Measurements from ENCODE around the gene SCUBE1.
A peak's percentile ranks its signal among the peaks of the same experiment; 100 is the strongest.

SCUBE1 gene

DNA sequence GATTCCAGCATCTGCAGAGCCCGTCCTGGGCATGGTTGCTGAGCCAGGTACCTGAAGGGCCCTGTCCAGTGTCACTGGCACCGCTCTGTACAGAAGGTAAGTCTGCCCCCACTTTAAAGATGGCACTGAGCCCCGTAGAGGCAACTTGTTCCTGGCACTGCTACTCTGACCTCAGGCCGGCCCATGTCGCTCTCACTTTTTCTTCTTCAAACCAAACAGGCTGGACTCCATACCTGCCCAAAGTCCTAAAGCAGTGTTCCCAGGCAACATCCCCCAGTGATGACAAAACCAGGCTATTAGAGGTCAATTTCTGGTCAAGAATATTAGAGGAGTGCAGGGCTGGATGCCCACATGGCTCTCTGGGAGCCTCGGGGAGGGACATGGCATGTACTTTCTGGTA is 109.6 kb downstream of the SCUBE1 start:
- no peak for DNase-seq

DNA sequence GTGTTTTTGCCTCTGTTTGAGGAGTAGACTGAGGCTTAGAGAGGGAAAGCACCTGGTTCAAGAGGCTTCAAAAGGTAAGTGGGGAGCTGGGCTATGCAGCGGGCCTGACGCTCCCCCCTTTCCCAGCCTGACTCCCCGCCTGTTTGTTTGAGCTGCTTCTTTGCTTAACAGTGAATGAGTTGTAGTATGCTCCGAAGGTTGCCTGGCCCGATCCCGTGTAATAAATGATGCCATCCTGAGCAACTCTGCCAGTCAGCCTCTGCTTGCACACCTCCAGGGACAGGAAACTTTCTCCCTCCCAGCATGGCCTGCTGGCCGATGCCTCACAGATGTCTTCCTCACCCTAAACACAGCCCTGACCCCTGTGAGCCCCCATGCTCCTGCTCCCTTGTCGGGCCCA is 110.7 kb downstream of the SCUBE1 start:
- no peak for DNase-seq

DNA sequence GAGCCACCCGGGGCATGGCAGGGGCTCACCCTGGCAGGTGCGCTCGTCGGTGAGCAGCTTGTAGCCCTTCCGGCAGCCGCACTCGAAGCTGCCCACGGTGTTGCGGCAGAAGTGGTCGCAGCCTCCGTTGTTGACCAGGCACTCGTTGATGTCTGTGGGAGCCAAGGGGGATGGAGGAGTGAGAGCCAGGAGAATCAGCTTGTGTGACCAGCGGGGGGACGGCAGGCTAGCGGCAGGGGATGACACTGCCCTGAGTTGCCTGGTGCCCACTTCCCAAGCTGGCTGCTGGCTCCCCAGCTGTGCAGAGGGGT is 111.5 kb downstream of the SCUBE1 start:
- no peak for DNase-seq

DNA sequence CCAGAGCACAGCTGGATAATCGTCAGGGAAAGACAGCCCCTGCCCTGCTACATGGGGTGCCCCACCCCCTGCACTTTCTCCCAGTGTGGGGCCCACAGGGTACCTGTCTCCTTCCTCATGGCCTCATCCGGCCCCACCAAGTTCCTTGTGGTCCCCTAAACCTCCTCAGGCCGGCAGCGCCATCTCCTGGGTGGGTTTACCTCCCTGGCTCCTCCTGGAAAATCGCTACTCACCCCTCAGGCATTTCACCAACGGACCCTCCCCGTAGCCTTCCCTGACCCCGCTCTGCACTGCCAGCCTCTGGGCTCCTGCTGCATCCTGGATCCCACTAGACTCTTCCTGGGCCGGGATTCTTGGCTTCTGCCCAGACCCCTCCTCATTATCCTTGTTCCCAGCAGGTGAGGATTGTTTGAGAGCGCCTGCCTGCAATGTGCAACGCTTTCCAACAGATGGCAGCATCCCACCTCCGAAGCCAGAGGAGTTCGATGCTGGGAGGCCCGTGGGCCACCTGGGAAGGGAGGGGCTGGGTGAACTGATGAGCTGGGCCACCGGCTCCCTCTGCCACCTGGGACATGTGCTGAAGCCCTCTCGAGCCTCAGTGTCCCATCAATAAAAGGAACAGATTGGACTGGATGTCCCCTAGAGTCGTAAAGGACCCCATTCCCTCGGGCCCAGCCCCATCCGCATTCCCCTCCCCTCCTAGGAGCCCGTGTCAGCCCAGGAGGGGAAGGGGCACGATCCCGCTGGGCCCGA is 112.0 kb downstream of the SCUBE1 start:
- peak; percentile 67 for DNase-seq

DNA sequence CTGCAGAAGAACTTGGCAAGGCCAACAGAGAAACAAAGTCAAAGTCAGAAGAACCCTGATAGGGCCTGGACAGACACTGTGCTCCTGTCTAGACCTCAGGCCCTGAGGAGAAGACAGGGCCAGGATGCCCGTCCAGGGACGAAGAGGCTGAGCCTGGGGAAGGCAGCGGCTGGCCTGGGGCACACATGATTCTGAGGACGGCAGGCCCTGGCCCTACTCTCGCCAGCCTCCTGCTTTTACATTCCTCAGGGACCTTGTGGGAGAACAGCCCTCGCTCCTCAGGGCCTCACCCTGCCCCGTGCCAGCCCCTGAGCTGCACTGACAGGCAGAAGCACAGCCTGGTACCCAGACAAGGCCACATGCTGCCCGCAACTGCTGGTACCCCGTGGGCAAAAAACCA is 112.6 kb downstream of the SCUBE1 start:
- DNase-seq, result no peak

DNA sequence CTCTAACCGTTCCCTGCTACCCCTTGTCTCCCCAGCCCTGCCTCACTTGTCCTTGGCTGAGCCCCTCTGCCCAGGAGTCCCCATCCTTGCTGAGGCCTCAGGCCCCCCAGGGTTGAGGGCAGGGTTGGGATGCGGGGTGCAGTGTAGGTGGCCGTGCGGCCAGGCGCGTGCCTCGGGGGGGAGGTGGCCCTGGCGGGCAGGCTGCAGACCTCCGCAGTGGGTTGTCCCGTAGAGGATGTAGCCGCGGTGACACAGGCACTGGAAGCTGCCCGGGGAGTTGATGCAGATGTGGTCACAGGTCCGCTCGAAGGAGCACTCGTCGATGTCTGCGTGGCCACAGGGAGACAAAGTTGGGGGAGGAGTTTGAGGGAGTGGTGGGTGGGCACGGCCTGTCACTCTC is 114.3 kb downstream of the SCUBE1 start:
- DNase-seq, result no peak

DNA sequence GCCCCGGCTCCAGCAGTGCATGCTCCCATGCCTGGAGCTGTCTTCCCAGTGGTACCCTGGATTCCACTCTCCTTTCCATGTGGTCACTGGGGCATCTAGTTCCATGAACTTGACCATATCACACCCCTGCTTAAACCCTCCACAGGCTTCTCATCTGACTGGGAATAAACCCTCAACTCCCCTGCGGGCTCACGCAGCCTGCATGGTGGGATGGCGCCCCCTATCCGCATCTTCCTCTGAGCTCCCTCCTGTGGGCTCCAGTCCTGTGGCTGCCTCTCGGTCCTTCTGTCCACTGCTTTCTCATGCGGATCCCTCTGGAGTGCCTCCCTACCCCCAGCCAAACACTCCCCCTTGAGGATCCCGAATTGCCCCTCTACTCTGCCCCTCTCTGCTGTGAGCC is 114.8 kb downstream of the SCUBE1 start:
- peak; percentile 21 for DNase-seq

DNA sequence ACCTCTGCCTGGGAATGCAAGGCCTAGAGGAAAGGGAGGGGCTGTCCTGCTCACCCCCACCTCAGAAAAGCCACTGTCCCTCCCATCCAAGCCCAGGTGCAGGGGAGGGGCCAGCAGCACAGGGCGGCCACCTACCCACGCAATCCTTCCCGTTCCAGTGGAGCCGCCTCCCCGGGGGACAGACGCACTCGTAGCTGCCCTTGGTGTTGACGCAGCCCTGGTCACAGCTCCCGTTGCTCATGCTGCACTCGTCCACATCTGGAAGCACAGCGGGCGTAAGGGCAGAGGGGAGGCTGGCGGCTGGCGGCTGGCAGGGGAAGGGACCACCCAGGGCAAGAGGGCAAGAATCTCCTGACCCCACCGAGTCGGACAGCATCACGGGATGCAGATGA is 115.9 kb downstream of the SCUBE1 start:
- no peak for DNase-seq

DNA sequence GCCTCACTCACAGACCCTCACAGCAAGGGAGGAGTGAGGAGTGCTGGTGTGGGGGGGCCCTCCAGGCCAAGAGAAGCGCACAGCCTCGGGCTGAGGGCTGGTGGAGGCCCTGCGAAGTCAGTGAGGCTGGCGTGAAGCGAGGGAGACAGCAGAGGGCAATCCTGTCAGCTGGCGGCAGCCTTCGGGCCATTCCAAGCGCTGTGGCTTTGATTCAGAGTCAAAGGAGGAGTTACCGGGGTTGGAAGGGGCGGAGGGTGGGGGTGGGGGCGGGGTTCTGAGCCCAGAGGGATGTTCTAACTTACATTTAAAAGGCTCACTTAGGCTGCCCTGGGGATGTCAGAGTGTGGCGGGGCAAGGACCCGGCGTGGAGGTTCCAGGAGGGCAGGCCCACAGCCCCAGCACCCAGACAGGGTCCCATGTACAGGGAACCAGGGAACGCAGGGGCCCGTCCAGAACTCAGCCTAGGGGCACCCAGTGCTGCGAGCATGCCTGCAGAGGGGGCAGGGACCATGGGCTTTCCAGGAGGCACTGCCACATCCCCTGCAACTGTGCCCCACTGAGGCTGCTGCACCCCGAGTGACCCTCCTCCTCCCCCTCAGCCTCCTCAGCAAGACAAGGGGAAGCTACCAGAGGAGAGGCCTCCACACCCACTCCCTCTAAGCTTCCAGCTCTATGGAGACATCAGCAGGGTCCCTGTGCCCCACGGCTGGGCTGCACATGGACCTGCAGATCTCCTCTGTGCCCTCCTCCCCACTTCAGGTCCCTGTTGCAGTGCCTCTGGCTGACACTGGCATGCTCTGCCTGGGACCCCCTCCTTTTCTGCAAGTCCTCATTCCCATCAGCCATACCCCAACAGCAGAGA is 116.6 kb downstream of the SCUBE1 start:
- DNase-seq, result no peak

DNA sequence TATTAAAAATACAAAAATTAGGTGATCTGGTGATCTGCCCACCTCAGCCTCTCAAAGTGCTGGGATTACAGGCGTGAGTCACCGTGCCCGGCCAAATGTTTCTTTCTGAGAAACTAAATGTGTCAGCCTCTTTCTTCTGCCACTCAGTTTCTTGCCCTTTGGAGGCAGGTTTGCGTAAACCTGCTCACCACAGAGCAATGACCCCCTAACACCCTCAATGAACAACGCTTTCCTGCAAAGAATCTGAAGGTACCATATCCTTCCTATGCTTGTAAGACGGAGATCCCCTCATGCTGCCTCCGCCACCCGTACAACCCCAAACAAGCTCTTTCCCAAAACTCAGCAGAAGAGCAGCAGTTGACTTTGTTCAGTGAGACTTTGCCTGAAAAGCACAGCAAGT is 117.6 kb downstream of the SCUBE1 start:
- no peak for DNase-seq

DNA sequence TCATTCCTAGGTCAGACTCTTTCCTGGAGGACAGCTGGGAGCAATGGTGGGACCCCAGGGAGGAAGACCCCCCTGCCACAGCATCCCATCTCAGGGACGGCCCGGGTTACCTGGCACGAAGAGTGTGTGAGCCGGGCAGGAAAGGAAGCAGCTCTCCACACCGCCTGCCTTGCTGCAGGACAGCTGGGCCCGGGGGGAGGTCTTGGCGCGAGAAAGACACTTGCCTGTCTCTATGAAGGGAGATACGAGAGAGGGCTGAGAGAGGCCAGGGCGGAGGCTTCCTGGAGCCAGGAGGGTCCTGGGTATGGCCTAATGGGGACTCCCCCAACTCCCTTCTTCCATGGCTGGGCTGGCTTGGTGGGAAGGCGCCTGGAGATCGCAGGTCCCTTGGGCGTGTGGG is 120.2 kb downstream of the SCUBE1 start:
- no peak for DNase-seq

DNA sequence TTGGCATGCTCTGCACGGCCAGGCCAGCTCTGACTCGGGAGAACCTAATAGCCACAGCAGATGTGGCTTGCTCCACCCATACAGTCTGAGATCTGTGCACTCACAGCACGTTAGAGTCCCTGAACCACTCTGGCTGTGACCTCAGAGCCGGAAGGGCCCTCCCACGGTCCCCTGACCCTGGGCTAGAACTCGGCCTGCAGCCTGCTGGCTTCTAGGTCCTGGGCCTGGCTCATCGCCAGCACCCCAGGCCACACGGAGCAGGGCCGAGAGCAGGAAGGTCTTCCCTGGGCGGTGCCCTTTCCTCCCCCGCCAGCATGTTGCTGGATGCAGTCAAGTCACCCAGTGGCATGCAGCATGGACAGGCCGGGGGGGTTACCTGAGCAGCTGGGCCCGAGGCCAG is 120.9 kb downstream of the SCUBE1 start:
- no peak for DNase-seq

DNA sequence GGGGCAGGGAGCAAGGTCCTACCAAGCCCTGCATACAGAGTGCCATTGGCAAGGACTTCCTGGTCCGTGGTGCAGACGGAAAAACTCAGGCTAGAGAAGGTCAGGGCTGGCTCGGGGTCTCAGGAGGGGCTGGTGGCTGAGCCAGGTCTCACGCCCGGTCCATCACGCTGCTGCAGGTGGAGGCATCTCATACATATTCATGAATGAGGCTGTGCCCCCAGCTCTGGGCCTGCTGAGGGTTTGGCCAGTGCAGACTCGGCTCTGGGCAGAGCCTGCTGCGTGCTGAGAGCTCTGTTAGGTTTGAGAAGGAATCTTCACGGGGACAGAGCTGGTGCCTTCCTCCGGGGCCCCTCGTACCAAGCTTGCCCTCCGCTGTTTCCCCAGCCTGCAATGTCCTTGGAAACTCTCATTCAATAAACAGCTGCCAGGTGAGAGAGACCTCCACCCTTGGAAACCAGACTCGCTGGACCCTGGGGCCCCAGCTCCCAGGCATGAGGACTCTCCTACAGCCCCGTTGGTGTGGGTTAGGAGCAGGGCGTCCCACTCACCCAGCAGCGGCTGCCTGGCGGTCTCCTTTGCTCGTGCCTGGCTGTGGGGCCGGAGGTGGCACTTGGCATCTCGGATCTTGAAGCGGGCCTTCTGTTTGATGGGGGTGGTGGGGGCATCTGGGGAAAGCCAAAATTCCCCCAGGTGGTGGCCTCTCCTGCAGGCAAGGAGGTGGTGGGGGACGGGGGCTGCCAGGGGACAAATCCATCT is 122.4 kb downstream of the SCUBE1 start:
- no peak for DNase-seq

DNA sequence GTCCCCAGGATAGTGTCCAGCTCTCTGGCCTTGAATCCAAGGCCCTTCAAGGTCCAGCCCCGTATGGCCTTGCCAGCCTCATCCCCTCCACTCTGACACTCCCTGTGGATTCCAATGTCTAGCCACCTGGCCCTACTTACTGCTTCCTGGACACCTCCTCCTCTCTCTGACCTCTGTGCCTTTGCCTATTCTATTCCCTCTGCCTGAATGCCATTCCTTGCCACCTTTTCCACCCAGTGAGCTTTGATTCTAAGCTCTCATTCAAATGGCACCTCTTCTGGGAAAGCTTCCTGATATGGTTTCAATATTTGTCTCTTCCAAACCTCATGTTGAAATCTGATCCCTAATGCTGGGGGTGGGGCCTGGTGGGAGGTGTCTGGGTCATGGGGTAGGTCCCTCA is 124.4 kb downstream of the SCUBE1 start:
- no peak for DNase-seq

DNA sequence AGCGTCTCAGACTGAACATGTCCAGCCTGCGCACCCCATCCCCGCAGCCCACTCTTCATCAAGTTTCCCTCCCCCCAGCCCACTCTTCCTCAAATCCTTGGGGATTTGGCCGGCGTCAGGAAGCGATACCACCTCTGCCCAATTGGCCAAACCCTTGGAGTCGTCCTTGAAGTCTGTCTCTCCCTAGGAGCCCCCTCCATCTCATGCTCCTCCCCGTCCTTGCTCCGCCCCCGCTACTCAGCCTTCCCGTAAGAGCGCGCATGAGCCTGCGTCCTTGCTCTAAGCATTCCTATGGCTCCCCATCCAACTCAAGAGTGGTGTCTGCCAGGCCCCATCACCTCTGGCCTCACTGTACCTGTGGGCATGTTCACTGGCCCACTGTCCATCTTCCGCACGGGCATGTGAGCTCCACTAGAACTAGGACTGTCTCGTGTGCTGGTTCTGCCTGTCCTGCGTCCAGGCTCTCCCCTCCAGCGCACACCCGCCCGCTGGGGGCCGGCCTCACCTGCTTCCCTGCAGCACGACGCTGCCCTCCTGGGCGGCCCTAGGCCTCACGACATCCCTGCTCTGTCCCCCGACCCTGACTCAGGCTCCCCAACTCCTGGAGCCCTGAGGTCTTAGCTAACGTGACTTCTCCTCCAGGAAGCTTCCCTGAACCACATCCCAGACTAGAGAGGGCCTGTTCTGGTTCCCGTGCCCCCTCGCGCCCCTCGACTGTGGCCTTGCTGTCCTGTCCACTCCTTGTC is 125.7 kb downstream of the SCUBE1 start:
- no peak for DNase-seq

DNA sequence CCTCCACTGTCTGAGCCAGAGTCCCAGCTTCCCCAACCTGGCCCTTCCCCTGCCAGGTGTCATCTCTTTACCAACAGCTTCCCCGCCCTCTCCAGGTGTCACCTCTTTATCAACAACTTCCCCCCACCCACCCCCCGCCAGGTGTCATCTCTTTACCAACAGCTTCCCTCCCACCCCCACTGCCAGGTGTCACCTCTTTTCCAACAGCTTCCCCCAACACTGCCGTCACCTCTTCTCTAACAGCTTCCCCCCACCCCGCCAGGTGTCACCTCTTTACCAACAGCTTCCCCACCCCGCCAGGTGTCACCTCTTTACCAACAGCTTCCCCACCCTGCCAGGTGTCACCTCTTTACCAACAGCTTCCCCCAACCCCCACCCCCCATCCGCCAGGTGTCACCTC is 126.4 kb downstream of the SCUBE1 start:
- no peak for DNase-seq

DNA sequence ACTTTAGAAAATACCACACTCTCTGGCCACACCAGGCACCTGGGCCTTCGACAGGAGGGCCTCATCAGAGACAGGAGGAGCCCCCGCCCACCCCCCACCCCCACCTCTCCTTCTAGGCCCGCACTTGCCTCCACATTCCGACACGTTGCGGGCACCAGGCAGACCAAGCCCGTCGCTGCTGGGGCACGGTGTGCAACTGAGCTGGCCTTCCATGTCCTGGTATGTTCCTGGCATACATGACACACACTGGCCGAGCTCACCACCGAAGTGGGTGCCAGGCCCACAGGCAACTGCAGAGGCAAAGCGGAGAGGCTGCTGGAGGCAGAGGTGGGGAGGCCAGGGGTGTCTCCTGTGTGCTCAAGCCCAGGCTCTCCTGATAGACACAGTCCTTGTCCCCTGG is 129.2 kb downstream of the SCUBE1 start:
- DNase-seq, result no peak

DNA sequence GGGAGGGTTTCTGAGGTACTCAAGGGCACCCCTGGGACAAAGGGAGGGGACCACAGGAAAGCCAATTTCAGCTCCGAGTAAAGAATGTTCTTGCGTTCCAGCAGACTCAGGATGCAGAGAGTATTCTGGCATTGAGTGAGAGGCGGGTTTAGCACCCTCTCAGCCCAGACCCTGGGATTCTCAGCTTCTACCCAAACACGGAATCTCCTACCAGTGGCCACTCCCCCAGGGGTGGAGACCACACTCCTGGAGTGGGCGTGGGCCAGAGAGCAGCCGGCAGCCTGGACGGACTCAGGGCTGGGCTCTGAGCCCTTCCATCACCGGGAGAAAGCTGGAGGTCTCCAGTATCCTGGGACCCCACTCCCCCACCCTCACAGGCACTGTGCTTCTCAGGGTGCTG is 130.1 kb downstream of the SCUBE1 start:
- DNase-seq, result no peak

DNA sequence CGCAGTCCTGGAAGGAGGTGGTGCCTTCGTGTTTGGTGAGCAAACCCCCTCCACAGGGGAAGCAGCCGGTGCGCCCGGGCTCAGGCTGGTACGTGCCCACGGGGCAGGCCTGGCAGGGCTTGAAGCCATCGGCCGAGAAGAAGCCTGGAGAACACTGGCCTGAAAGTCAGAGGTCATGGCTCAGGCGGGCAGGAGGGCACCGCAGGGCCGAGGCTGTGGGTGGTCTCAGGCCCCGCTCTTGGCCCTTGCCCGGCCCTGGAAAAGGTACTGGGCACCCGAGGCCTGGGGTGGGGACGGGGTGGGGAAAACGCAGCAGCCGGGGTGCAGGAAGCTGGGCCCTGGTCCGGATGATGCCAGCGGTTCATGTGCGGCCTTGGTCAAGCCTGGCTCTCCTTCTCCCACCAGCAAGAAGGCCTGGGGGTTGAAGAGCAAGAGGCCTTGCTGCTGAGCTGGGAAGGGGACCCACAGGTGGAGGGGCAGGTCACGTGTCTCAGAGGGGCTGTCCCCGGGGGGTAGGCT is 130.7 kb downstream of the SCUBE1 start:
- no peak for DNase-seq

DNA sequence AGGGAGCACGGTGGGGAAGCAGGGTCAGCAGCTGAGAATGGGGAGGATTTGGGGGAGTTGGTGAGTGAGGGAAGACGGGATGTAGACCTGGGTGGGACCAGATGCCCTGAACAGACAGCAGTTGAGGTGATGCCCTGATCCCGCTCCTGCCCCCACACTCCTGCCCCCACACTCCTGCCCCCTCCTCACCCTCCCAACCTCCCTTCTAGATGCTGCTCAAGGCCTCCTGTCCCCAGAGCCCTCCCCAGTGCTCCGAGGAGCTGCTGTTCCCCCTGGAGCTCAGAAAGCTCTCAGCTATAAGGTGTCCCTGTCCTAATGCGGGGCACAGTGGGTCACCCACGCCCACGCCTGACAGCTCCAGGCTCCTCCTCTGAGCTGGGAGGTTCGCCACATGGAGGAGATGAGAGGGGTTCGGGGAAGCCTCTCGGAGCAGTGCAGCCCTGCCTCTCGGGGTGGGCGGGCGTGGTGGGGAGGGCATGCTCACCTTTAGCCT is 131.2 kb downstream of the SCUBE1 start:
- no peak for DNase-seq

DNA sequence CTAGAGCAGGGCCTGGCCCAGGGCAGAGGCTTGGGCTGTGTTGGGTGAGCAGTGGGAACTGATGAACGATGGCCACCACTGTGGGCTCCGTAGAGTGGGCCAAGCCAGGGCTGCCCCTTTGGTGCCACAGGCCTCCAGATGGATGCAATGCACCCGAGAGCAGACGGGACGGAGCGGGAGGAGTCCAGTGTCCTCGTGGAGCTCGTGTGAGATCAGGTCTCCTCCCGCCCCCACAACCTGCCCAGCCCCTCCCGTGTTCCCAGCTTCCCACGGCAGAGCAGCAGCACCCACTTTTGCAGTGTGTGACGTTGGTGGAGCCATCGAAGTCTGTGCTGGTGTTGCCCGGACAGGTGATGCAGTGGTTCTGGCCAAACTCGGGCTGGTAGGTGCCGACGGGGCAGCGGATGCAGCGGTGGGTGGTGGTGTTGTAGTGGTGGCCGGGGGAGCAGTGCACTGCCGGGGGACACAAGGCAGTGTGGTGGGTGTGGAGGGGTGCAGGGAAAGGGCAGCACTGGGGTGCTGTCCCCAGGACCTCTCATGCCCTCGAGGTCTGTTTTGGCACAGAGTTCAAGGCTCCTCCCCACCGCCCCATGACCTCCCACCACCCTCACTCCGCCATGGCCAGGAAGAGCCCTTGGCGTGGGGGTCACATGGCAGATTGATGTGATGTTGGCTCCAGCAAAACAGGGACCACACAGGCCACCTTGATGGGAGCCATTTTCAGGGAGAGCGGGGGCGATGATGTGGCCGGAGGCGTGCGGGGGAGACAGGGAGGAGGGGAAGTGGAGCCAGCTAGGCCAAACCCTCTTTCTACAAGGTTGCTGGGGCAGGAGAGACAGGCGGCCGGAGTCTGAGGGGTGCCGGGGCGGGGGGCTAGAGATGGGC is 132.3 kb downstream of the SCUBE1 start:
- no peak for DNase-seq

DNA sequence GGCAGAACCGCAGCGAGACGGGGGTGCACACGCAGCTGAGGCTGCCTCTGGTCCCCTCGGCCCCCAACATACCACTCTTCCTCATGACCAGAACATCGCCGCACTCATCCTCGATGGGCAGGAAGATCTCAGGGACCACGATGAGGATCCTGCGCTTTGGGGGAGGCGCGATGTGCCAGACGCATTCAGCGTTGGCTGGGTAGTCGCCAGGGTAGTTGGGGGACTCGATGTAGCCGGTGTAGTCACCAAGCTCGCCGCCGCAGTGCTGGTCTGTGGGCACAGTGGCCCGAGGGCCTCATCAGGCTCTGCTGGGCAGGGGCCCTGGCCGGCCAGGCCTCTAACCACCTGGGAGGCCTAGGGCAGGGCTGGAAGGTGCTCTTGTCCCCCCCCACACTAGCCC is 133.2 kb downstream of the SCUBE1 start:
- no peak for DNase-seq
